SH-SY5Y (cell line): ENCODE measurements around the gene MED25.

Experiments
- GATA2 ChIP-seq: IDR thresholded peaks from 2 replicates; pipeline ENCODE4 v1.6.1; 2011; ENCODE audit warnings: mild to moderate bottlenecking, low read depth, low read length
- GATA3 ChIP-seq: IDR thresholded peaks from 2 replicates; pipeline ENCODE4 v1.6.1; 2011; ENCODE audit warnings: low read depth, mild to moderate bottlenecking, low read length, moderate library complexity

GRCh38 chr19:49817964-49818648, at the start of gene MED25:
- no peak for TF ChIP-seq GATA2
- TF ChIP-seq GATA3: no peak
